ENCODE data around the gene RAI1. TPM values are rescaled to one million over a fixed set of nuclear protein-coding genes. Genes with fewer than 3 reads are reported as not detected.
"Not testable (repeated sequence)": the region's sequence is repeated elsewhere in the genome, so short reads cannot be mapped to it uniquely, and the experiment has no call there.

The RAI1 gene
- polyA plus RNA-seq, 3 donors: 30.5 to 43.9 (median 34.7) TPM

DNA sequence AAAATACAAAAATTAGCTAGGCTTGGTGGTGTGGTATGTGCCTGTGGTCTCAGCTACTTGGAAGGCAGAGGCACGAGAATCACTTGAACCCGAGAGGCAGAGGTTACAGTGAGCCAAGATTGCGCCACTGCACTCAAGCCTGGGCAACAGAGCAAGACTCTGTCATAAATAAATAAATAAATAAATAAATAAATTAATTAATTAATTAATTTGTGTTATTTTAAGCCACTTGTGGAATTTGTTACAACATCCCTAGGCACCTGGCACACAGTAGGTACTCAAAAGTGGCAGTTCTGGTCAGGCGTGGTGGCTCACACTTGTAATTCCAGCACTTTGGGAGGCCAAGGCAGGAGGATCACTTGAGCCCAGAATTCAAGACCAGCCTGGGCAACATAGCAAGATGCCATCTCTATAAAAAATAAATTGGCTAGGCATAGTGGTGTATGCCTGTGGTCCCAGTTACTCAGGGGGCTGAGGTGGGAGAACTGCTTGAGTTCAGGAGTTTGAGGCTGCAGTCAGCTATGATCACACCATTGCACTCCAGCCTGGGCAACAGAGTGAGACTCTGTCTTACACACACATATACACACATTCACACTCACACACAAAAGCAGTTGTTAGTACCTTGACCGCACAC lies 3.1 kb upstream of the RAI1 start:
- not testable (repeated sequence) for DNase-seq

DNA sequence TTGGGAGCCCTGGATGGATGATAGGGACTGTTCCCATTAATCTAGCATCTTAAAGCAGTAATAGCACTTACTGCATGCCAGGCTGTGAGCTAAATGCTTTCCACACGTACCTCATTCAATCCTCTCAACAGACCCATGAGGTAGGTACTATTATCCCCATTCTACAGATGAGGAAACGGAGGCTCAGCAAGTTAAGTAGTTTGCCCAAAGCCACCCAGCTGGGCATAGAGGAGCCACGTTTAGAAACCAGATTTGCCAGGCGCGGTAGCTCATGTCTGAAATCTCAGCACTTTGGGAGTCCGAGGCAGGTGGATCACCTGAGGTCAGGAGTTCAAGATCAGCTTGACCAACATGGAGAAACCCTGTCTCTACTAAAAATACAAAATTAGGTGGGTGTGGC lies 2.0 kb upstream of the RAI1 start:
- no peak for DNase-seq

DNA sequence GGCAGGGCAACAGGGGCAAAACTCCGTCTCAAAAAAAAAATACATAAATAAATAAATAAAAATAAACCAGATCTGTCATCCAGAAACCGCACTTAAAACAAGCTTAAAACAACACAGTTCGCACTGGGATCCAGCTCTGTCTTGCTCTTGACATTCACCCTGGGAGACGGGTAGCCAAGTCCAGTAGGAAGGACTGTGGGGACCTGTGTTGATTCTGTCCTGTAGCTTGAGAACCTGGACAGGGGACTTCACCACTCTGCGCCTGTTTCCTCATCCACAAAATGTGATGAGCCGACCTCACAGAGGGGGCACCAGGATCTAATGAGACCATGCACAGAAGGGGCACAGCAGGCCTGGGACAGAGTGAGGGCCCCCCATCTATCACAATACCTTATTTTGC lies 1.5 kb upstream of the RAI1 start:
- DNase-seq: no peak

- DNase-seq: no peak
Observed at GRCh38 chr17:17680477-17681186, 626 bp upstream of the RAI1 start.

DNA sequence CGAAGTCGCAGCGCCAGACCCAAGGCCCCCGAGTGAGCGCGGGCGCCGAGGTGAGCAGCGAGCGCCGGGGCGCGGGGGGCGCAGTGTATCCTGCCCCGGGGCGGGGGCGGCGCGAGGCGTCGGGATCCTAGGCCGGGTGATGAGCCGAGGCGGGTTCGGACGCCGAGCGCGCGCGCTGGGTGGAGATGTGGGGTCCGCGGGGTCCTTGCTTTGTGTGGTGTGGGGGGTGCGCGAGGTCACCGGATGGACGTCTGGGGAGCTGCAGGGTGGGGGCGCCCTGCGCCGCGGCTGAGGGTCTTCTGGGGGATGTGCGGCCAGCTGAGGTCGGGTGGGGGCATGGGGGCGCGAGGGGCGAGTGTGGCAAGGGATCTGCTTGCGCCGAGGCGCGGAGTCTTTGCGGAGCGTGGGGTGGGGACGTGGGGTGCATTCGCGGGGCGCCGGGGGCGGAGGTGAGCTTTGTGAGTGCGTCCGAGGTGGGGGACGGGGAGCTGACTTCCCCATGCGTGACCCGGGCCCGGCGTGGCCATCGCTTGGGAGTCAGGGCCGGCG lies 560 bp downstream of the RAI1 start:
- no peak for DNase-seq

DNA sequence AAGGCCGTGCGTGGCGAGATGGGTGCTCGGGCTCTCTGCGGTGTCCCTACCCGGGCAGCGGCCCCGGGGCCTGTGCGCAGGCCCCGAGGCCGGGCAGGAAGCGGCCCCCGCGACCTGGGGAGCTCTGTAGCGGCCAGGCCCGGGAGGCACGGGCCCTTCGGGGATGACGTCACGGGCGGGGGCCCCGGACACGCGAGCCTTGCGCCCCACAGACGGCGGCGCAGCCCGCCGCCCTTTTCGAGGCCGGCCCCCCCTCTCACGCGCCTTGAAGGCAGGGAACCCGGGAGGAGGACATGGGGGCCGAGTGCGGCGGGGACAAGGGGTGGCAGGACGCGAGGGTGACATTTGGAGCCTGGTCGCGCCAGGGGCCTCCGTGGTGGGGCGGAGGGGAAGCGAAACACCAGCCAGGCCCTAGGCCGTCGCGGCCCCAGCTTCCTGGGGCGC lies 1.1 kb downstream of the RAI1 start:
- no peak for DNase-seq

DNA sequence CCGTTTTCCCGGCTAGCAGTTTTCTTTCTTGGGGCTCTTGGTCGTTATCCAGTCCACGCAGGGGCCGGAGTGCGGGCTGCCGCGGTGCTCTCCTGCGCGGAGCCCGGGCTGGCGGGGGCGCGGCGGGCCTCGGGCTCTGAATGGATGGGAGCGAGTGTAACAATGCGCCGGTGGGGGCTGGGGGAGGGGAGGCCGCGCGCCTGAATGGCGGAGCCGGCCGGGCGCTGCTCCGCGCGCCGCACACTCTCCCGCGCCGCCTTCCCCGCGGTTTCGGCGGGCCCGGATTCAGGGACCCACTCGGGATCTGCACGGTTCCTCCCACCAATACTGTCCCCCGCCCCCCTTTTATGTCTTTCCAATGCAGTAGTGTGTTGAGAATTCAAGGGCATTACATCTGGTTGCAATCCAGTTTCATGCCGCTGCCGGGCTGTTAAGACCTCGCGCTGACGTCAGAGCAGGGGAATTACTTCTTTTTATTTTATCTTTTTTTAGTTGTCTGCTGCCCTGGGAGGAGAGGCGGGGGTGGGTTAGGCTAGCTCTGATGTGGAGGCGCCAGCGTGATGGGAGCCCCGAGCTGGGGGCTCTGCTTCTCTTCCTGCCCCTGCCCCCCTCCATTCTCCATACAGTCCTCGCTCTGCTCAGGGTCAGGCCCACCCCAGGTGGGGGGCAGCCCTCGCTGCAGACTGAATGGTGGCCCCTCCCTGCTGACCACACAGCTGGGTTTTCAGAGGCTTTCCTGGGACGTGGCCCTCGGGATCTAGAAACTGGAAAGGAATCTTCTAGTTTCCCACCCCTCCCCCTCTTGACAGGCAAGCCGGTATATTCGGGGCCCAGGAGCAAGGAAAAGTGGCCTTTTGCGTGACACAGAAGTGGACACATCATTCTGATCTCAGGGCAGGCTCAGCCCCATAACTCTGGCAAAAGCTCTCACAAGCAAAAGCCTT lies 1.8 kb downstream of the RAI1 start:
- no peak for DNase-seq

GRCh38 chr17:17683710-17684365 lies 2.6 kb downstream of the RAI1 start:
- no peak for DNase-seq

DNA sequence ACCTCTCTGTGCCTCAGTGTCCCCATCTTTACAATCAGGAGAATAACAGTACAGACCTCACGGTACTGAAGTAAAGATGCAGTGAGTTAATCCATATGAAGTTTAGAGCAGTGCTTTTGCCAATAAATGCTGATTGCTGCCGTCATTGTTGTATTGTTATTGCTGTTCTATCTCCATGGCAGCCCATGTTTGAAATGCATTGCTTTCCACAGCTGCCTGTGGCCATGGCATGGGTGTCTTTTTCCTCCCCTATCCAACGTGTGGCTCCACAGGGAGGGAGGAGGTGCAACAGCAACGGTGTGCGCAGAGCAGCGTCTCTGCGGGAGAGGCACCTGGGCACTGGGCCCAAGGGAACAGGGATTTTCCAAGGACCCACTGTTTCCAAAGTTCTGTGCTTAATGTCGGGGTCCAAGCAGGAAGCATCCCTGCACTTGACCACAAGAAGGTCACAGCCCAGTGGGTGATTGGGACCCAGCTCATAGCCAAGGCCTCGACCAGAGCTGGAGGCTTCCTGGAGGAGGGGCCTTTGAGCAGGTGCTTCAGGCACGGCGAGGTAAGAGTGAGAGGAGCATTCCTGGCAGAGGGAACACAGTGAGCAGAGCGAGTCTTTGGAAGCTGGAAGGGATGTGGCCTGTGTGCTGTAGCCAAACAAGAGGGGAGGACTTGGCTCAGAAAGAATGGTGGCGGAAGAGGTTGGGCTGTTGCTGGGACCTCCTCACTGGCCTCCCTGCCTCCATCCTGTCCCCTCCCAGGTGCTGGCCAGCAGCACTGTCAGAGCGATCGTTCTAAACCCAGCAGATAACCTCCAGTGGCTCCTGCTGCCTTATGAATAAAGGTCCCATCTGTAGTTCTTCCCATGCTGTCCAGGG lies 3.9 kb downstream of the RAI1 start:
- no peak for DNase-seq

DNA sequence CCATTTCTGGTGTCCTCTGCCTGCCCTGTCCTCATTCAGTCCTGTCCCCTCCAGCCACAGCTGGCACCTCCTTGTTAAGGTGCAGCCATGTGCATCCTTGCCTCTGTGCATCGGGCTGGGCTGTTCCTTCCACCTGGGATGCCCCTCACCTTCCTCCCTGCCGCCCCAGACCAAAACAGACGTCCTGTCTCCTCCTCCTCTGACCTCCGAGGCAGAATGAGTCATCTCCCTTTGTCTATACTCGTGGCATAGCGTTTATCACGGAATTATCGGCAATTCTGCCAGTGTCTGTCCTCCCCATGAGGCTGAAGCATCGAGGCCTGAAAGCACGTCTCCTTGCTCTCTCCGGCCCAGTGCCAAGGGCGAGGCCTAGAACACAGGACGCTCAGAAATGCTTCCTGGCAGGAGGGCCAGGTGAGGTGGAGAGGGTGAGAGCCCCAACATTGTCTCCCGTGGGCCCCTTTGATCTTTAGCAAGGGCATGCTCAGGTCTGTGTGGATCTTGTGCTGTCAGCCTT lies 4.6 kb downstream of the RAI1 start:
- no peak for DNase-seq

- no peak for DNase-seq
Observed at GRCh38 chr17:17689312-17689711, 8.1 kb downstream of the RAI1 start.

DNA sequence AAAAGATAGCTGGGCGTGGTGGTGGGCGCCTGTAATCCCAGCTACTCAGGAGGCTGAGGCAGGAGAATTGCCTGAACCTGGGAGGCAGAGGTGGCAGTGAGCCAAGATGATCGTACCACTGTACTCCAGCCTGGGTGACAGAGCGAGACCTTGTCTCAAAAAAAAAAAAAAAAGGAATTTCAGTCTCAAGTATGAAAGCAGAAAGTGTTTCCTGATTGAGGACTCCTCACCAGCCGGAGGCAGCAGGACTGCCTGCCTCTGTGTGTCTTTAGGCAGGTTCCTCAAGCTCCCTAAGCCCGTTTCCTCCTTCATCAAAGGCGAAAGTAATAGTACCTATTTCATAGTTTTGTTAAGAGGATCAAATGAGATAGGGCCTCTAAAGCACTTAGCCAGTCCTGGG lies 9.0 kb downstream of the RAI1 start:
- DNase-seq: not testable (repeated sequence)

DNA sequence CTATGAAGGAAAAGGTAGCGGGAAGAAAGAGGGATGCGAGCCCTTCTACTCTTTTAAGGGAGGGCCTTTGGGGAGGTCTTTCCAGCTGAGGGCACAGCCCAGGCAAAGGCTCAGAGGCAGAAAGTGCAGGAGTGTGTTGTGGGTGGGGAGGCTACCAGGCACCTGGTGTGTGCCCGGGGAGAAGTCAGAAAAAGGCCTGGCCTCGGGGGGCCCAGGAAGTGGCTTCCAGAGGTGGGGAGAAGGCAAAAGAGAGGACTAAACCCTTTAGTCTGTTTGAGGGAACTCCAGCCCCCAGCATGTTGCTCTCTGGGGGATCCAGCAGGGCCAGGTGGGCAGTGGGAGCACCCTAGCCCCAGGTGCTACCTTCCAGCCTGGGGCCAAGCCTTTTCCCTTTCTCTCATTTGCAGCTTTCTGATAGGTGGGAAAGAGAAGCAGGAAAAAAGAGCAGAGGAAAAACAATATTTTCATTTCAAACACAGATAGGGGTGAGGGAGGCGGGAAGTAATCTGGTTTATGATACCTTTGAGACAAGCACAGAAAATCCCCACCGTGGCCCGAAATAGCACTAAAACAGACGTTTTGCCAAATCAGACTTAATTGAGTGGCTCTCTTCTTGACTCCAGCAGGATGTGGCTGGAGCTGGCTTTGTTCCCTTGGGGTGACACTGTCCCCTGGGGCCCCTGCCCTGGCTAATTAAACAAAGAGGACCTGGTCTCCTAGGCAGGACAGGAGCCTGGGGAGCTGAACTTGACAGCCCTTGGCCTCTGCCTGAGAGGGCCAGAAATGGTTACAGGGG lies 10.4 kb downstream of the RAI1 start:
- no peak for DNase-seq

DNA sequence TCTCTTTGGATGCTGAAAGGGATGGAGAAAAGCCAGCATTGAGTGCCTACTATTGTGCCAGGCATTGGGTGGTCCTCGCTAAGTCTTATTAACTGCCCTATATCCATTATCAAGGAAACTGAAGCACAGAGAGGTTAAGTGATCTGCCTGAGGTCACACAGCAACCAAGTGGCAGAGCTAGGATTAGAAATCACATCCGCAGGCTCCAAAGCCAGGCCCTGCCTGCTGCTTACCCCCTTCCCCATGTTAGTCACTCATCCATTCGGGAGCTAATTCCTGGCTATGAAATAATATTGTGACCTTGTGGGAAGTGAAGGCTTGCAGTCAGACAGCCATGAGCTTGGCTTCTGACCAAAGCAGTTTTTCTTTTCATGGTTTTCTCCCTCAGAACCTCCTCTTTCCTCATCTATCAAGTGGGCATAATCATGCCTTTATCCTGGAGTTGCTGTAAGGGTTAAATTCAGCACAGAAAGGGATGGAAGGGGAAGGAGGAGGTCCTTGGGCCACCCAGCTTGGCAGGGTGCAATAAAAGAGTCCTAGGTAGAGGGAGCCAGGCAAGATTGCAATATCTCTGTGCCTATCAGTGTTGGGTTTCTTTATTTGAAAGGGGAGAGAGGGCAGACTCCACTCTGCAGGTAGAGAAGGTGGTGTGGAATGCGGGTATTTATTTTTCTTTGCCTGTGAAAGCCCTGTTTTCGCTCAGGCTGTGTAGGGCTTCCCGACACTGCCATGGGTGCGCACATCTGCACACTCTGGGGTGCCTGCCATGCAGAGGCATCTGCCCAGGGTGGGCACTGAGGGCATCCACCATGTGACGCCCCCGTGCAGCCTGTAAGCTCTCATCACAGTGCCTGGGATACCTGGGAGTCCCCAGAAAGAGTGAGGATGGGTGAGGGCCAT lies 11.3 kb downstream of the RAI1 start:
- DNase-seq: no peak

- DNase-seq: no peak
Observed at GRCh38 chr17:17693253-17694168, 12.3 kb downstream of the RAI1 start.

GRCh38 chr17:17694169-17695081 lies 13.2 kb downstream of the RAI1 start:
- no peak for DNase-seq
